SU-DHL-6 (cell line): ENCODE measurements around the gene MYZAP.

Experiments used
- CTCF ChIP-seq: fragments of 200-600 bp; sonication (generic); IDR thresholded peaks from one replicate; pipeline ENCODE4 v1.5.1; 2017; ENCODE audit warnings: antibody characterized with exemption, mild to moderate bottlenecking, low read length, moderate library complexity; ENCODE audit not compliant: insufficient read depth, poor library complexity, severe bottlenecking
- EZH2phosphoT487 ChIP-seq: fragments of 200-600 bp; sonication (generic), shearing (Covaris generic); conservative IDR thresholded peaks from 2 replicates; pipeline ENCODE4 v1.6.1; 2018; ENCODE audit warnings: mild to moderate bottlenecking, antibody characterized with exemption, low read length, moderate library complexity, mixed read lengths

- TF ChIP-seq CTCF: no peak
- no peak for TF ChIP-seq EZH2phosphoT487
These were observed 722 bp downstream of the MYZAP start for GRCh38 chr15:57592426-57592825.
